ENCODE results near the gene MISP. TPM values are rescaled to one million over a fixed set of nuclear protein-coding genes. Genes with fewer than 3 reads are reported as not detected.
"Not testable (repeated sequence)": the region's sequence is repeated elsewhere in the genome, so short reads cannot be mapped to it uniquely, and the experiment has no call there.

MISP gene
- total and polyA plus RNA-seq, 2 experiments from 2014 or later, result 0.27 to 0.28 TPM

- TF ChIP-seq ZNF462 (CRISPR knock-in tag; IDR thresholded peaks at IDR 0.05), result no peak
- TF ChIP-seq ETS1 (IDR thresholded peaks at IDR 0.05), result no peak
- TF ChIP-seq POLR2AphosphoS5 (IDR thresholded peaks at IDR 0.05; ENCODE audit: low read depth), result no peak
- TF ChIP-seq ZNF114 (CRISPR knock-in tag; IDR thresholded peaks at IDR 0.05), result no peak
Measured at GRCh38 chr19:726993-727956, 23.6 kb upstream of the MISP start (continued).

- Histone ChIP-seq H4K20me1 (replicated peaks; ENCODE audit: insufficient read depth) (no peaks in the 10 kb centered on the region; the same call in 1 of the 2 replicates), H3K4me2 (no peak overlapping the region), H3K27ac (ENCODE audit: low read depth) (no peak overlapping the region), H3F3A (replicated peaks; ENCODE audit: low read depth) (no peaks in the 10 kb centered on the region), H3K9me2 (ENCODE audit: insufficient read depth) (no peaks in the 10 kb centered on the region), H3K4me1 (ENCODE audit: insufficient read depth) (no peaks in the 10 kb centered on the region), H3K79me2 (replicated peaks; ENCODE audit: insufficient read depth) (no peaks in the 10 kb centered on the region), H3K36me3 (ENCODE audit: insufficient read depth) (no peaks in the 10 kb centered on the region; the same call in 1 of the 2 replicates), H3K4me3 (no peak overlapping the region), H3K27me3 (ENCODE audit: insufficient read depth) (no peaks in the 10 kb centered on the region), H2AFZ (no peak overlapping the region)
- TF ChIP-seq ZNF331 (CRISPR knock-in tag; IDR thresholded peaks at IDR 0.05; ENCODE audit: low read depth), result no peak
- TF ChIP-seq STAT1 (IDR thresholded peaks at IDR 0.05; ENCODE audit: unreplicated experiment), result no peak
- Mint-ChIP-seq H3K27ac (no peak overlapping the region), H3K9me3 (peaks cover 2% of the 10 kb centered on the region; the same call in 1 of the 3 replicates), H3K36me3 (ENCODE audit: low read depth) (no peaks in the 10 kb centered on the region), H3K4me1 (no peaks in the 10 kb centered on the region; the same call in 2 of the 3 replicates), H3K27me3 (ENCODE audit: insufficient read depth, low read depth, poor library complexity) (no peaks in the 10 kb centered on the region), H3K4me3 (no peak overlapping the region)
- no peak; the same call in 2 of the 3 replicates for ATAC-seq
- DNase-seq (ENCODE audit: low spot score), result no peak
Measured at GRCh38 chr19:728011-728410, 22.9 kb upstream of the MISP start.

- not testable (repeated sequence) for ATAC-seq; DNase-seq (ENCODE audit: low spot score)
Measured at GRCh38 chr19:729564-729963, 21.3 kb upstream of the MISP start.

More at GRCh38 chr19:729564-729963, 21.3 kb upstream of the MISP start:
- H4K20me1 ChIP-seq (replicated peaks; ENCODE audit: insufficient read depth); H3F3A ChIP-seq (replicated peaks; ENCODE audit: low read depth); H3K9me2 ChIP-seq (ENCODE audit: insufficient read depth); H3K36me3 Mint-ChIP-seq (ENCODE audit: low read depth); H3K9me3 Mint-ChIP-seq; H3K4me2 ChIP-seq; H3K4me1 ChIP-seq (ENCODE audit: insufficient read depth); H3K4me3 Mint-ChIP-seq; H2AFZ ChIP-seq; H3K27me3 Mint-ChIP-seq (ENCODE audit: insufficient read depth, low read depth, poor library complexity); H3K27ac ChIP-seq (ENCODE audit: low read depth); H3K27ac Mint-ChIP-seq; H3K4me1 Mint-ChIP-seq; H3K36me3 ChIP-seq (ENCODE audit: insufficient read depth); H3K4me3 ChIP-seq; H3K27me3 ChIP-seq (ENCODE audit: insufficient read depth); H3K79me2 ChIP-seq (replicated peaks; ENCODE audit: insufficient read depth): not testable (repeated sequence)
